ENCODE data around the gene APEH.

The APEH gene

DNA sequence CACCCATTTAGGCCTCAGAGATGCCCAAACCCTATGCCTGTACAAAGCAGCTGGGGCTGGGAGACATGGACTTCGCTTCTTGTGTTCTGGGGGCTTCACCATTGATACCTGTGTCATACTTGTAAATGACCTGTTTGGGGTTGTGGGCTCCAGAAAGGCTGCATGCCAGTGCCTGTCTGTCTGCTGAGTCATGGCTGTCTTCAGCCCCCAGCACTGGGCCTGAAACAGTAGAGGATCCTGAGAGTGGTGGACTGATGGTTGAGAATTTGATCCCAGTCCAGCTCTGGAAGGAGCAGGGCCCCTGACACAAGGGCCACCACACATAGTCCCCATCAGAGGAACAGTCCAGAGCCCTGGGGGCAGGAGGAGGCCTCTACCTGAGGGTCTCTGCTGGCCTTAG is 24.6 kb upstream of the APEH start:
- FAIRE-seq, result no peak

DNA sequence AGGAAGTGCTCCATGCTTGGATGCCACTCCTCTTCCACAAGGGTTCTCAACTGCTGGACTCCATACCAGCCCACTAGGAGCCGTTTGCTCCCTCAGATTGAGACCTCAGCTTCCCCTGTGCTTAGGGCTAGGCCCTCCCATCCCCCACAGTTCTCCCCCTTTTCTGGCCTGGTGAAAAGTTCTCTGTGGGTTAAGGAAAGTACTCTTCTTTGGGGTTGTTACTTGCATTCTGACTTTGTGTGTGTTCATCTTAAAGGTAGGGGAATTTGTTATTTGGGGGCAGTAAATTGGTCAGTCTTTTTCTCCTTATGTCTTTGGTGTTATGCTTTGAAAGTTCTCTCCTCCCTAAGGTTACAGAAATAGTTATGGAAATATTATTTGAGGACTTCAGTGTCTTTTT is 24.0 kb upstream of the APEH start:
- FAIRE-seq, result no peak
- no peak for DNase-seq (ENCODE audit: extremely low spot score, insufficient read length, low read depth)

More for the DNA sequence above, 24.6 kb upstream of the APEH start:
- DNase-seq (ENCODE audit: extremely low spot score, insufficient read length, low read depth), result no peak

DNA sequence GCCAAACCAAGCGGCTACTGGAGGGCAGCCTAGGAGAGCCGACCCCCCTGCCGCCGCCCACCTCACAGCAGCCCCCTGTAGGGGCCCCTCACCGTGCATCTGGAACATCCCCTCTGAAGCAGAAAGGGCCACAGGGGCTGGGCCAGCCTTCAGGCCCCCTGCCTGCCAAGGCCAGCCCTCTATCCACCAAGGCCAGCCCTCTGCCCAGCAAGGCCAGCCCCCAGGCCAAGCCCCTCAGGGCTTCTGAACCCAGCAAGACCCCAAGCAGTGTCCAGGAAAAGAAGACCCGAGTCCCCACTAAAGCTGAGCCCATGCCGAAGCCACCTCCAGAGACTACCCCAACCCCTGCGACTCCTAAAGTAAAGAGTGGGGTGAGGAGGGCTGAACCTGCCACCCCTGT is 23.5 kb upstream of the APEH start:
- FAIRE-seq (no peak), DNase-seq (ENCODE audit: extremely low spot score, insufficient read length, low read depth) (no peak)

DNA sequence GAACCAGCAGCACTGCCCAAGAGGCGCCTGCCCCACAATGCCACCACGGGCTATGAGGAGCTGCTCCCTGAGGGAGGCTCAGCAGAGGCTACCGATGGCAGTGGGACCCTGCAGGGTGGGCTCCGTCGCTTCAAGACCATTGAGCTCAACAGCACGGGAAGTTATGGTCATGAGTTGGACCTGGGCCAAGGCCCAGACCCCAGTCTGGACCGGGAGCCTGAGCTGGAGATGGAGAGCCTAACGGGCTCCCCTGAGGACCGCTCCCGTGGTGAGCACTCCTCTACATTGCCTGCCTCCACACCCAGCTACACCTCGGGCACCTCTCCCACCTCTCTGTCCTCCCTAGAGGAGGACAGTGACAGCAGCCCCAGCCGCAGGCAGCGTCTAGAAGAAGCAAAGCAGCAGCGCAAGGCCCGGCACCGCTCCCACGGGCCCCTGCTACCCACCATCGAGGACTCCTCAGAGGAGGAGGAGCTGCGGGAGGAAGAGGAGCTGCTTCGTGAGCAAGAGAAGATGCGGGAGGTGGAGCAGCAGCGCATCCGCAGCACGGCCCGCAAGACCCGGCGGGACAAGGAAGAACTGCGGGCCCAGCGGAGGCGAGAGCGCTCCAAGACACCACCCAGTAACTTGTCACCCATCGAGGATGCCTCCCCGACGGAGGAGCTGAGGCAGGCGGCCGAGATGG is 21.8 kb upstream of the APEH start:
- FAIRE-seq, result no peak
- DNase-seq (ENCODE audit: extremely low spot score, insufficient read length, low read depth), result no peak

DNA sequence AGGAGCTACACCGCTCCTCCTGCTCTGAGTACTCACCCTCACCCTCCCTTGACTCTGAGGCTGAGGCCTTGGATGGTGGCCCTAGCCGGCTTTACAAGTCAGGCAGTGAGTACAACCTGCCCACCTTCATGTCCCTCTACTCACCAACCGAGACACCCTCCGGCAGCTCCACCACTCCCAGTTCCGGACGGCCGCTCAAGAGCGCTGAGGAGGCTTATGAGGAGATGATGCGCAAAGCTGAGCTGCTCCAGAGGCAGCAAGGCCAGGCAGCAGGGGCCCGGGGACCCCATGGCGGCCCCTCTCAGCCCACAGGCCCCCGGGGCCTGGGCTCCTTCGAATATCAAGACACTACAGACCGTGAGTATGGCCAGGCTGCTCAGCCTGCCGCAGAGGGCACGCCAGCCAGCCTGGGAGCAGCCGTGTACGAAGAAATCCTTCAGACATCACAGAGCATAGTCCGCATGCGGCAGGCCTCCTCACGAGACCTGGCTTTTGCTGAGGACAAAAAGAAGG is 21.2 kb upstream of the APEH start:
- DNase-seq (ENCODE audit: extremely low spot score, insufficient read length, low read depth) (no peak), FAIRE-seq (no peak)

DNA sequence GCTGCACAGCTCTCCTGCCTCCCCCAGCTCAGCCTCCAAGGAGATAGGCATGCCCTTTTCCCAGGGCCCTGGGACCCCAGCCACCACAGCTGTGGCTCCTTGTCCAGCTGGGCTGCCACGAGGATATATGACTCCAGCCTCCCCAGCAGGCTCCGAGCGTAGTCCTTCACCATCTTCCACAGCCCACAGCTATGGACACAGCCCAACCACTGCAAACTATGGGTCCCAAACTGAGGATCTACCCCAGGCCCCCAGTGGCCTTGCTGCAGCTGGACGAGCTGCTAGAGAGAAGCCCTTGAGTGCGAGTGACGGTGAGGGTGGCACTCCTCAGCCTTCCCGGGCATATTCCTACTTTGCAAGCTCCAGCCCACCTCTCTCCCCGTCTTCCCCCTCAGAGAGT is 20.5 kb upstream of the APEH start:
- DNase-seq (ENCODE audit: extremely low spot score, insufficient read length, low read depth), result no peak

DNA sequence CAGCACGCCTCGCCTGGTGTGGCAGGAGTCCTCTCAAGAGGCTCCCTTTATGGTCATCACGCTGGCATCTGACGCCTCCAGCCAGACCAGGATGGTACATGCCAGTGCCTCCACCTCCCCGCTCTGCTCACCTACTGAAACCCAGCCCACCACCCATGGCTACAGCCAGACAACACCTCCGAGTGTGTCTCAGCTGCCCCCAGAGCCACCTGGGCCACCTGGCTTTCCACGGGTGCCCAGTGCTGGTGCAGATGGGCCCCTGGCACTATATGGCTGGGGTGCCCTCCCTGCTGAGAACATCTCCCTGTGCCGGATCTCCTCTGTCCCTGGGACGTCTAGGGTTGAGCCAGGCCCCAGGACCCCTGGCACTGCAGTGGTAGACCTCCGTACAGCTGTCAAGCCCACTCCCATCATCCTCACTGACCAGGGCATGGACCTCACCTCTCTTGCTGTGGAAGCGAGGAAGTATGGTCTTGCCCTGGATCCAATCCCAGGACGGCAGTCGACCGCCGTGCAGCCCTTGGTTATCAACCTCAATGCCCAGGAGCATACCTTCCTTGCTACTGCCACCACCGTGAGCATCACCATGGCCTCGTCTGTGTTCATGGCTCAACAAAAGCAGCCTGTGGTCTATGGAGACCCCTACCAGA is 19.9 kb upstream of the APEH start:
- no peak for FAIRE-seq
- no peak for DNase-seq (ENCODE audit: extremely low spot score, insufficient read length, low read depth)

More for the DNA sequence above, 20.5 kb upstream of the APEH start:
- no peak for FAIRE-seq

DNA sequence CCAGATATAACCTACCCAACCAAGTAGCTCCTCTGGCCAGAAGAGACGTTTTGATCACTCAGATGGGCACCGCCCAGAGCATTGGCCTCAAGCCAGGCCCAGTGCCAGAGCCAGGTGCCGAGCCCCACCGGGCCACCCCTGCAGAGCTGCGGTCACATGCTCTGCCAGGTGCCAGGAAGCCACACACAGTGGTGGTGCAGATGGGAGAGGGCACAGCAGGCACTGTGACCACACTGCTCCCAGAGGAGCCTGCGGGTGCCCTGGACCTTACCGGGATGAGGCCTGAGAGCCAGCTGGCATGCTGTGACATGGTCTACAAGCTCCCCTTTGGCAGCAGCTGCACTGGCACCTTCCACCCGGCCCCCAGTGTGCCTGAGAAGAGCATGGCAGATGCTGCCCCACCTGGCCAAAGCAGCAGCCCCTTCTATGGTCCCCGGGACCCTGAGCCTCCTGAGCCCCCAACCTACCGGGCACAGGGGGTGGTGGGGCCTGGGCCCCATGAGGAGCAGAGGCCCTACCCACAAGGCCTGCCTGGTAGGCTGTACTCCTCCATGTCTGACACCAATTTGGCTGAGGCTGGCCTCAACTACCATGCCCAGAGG is 19.1 kb upstream of the APEH start:
- no peak for FAIRE-seq
- no peak for DNase-seq (ENCODE audit: extremely low spot score, insufficient read length, low read depth)

DNA sequence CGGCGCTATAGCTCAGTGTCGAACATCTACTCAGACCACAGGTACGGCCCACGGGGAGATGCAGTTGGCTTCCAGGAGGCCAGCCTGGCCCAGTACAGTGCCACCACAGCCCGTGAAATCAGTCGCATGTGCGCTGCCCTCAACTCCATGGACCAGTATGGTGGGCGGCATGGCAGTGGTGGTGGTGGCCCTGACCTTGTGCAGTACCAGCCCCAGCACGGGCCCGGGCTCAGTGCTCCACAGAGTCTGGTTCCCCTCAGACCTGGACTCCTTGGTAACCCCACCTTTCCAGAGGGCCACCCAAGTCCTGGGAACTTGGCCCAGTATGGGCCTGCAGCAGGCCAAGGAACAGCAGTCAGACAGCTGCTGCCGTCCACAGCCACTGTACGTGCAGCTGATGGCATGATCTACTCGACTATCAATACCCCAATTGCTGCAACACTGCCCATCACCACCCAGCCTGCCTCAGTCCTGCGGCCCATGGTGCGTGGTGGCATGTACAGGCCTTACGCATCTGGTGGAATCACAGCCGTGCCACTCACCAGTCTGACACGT is 18.3 kb upstream of the APEH start:
- no peak for FAIRE-seq

DNA sequence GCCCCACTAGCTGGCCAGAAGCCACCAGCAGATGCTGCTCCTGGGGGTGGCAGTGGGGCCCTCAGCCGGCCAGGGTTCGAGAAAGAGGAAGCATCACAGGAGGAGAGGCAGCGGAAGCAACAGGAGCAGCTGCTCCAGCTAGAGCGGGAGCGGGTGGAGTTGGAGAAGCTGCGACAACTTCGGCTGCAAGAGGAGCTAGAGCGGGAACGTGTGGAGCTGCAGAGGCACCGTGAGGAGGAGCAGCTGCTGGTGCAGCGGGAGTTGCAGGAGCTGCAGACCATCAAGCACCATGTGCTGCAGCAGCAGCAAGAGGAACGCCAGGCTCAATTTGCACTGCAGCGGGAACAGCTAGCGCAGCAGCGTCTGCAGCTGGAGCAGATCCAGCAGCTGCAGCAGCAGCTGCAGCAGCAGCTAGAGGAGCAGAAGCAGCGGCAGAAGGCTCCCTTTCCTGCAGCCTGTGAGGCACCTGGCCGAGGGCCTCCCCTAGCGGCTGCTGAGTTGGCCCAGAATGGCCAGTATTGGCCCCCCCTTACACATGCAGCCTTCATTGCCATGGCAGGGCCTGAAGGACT is 17.5 kb upstream of the APEH start:
- FAIRE-seq, result no peak
- DNase-seq (ENCODE audit: extremely low spot score, insufficient read length, low read depth), result no peak

More for the DNA sequence above, 18.3 kb upstream of the APEH start:
- no peak for DNase-seq (ENCODE audit: extremely low spot score, insufficient read length, low read depth)

DNA sequence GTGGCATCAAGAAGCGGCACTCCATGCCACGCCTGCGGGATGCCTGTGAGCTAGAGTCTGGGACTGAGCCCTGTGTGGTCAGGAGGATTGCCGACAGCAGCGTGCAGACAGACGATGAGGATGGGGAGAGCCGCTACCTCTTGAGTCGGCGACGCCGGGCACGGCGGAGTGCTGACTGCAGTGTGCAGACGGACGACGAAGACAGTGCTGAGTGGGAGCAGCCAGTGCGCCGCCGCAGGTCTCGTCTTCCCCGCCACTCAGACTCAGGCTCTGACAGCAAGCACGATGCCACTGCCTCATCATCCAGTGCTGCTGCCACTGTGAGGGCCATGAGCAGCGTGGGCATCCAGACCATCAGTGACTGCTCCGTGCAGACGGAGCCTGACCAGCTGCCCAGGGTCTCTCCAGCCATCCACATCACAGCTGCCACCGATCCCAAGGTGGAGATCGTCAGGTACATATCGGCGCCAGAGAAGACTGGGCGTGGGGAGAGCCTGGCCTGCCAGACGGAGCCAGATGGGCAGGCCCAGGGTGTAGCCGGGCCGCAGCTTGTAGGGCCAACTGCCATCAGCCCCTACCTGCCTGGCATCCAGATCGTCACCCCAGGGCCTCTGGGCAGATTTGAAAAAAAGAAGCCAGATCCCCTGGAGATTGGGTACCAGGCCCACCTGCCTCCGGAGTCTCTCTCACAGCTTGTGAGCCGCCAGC is 16.8 kb upstream of the APEH start:
- no peak for DNase-seq (ENCODE audit: extremely low spot score, insufficient read length, low read depth)
- no peak for FAIRE-seq

DNA sequence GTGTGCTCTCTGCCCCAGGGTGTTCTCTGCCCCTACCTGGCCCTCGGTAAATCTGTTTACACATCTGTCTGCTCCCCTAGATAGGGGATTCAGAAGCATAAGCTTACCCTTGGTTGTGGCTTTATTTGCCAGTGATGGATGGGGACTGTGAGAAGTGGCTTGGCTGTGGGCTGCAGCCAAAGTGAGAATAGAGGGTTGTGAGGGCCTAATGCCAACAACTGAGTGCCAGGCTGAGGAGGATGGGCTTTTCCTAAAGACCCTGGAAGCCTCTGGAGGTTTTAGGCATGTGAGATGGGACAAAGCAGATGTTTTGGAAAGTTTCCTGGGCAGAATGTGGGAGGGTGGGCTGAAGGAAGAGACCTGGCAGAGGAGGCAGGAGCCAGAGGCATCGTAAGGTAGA is 15.4 kb upstream of the APEH start:
- no peak for FAIRE-seq
- no peak for DNase-seq (ENCODE audit: extremely low spot score, insufficient read length, low read depth)

DNA sequence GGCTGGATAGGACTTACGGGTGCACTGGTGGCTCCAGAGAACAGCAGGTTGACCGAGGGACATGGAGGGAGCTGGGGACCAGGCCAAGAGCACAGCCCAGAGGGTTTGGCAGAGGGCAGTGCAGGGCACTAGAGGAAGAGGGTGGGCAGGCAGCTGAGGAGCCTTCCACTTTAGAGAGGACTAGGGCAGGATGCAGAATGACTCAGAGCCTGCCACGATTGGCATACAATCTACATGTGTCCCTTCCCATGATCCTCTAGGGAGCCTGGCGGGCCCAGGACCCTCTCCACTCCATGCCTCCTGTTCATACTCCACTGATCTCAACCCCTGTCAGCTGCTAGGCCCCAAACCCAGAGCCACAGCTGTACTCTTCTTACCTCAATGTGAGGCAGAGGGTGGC is 14.4 kb upstream of the APEH start:
- FAIRE-seq, result no peak
- no peak for DNase-seq (ENCODE audit: extremely low spot score, insufficient read length, low read depth)

DNA sequence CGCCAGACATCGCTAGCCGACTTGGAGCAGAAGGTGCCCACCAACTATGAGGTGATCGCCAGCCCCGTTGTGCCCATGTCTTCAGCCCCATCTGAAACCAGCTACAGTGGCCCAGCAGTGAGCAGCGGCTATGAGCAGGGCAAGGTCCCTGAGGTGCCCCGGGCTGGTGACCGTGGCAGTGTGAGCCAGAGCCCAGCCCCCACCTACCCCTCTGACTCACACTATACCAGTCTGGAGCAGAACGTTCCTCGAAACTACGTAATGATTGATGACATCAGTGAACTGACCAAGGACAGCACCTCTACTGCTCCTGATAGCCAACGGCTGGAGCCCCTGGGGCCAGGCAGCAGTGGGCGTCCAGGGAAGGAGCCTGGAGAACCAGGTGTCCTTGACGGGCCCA is 12.9 kb upstream of the APEH start:
- FAIRE-seq, result no peak
- no peak for DNase-seq (ENCODE audit: extremely low spot score, insufficient read length, low read depth)

DNA sequence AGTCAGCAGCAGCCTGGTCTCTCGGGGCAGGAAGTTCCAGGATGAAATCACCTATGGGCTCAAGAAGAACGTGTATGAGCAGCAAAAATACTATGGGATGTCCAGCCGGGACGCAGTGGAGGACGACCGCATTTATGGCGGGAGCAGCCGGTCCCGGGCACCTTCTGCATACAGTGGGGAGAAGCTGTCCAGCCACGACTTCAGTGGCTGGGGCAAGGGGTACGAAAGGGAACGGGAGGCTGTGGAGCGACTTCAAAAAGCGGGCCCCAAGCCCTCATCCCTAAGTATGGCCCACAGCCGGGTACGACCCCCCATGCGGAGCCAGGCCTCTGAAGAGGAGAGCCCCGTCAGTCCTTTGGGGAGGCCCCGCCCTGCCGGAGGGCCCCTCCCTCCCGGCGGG is 12.1 kb upstream of the APEH start:
- DNase-seq (ENCODE audit: extremely low spot score, insufficient read length, low read depth) (no peak), FAIRE-seq (no peak)

DNA sequence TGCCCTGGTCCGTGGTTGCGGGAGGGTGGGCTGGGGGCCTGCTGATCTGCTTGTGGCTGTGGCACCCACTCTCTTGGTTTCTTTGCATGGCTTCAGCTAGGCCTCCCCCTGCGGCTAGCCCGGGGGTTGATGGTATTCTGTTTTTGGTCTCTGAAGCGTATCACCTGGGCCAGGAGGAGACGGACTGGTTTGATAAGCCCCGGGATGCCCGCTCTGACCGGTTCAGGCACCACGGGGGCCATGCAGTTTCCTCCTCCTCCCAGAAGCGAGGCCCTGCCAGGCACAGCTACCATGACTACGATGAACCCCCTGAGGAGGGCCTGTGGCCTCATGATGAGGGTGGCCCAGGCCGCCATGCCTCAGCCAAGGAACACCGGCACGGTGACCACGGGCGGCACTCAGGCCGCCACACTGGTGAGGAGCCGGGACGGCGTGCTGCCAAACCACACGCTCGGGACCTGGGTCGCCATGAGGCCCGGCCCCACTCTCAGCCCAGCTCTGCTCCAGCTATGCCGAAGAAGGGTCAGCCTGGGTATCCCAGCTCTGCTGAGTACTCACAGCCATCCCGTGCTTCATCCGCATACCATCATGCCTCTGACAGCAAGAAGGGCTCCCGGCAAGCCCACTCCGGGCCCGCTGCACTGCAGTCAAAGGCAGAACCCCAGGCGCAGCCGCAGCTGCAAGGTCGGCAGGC is 11.3 kb upstream of the APEH start:
- no peak for DNase-seq (ENCODE audit: extremely low spot score, insufficient read length, low read depth)

DNA sequence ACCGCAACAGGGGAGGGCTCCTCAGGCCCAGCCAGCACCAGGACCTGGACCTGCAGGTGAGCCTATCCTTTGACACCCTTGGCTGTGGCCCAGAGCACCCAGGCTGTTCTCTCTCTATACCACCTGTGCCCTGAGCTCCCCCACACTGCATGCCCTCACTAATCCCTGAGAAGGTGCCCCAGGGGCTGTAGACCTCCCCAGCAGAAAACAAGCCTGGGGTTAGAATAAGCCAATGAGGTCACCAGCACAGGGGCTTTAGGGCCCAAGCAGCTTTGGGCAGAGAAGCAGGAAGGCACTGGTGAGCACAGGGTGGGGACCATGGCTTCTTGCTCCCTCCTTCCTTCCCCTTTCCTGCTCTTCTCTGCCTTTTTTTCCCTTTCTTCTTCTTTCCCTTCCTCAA is 10.3 kb upstream of the APEH start:
- DNase-seq (ENCODE audit: extremely low spot score, insufficient read length, low read depth) (no peak), FAIRE-seq (no peak)

More for the DNA sequence above, 11.3 kb upstream of the APEH start:
- no peak for FAIRE-seq

DNA sequence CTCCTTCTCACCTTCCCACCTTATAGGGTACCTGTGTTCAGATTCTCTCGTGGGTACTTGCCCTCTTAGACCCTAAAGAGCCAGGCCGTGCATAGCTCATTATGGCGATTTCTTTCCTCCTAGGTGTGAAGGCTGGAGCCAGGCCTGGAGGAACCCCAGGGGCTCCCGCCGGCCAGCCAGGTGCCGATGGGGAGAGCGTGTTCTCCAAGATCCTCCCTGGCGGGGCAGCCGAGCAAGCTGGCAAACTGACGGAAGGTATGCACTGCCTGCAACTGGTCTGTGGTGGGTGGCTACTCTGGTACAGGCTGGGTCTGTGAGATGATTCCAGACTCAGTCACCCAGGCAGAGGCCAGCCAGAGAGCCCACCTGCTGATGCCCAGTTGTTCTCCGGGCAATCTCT is 9.9 kb upstream of the APEH start:
- FAIRE-seq (no peak), DNase-seq (ENCODE audit: extremely low spot score, insufficient read length, low read depth) (no peak)

DNA sequence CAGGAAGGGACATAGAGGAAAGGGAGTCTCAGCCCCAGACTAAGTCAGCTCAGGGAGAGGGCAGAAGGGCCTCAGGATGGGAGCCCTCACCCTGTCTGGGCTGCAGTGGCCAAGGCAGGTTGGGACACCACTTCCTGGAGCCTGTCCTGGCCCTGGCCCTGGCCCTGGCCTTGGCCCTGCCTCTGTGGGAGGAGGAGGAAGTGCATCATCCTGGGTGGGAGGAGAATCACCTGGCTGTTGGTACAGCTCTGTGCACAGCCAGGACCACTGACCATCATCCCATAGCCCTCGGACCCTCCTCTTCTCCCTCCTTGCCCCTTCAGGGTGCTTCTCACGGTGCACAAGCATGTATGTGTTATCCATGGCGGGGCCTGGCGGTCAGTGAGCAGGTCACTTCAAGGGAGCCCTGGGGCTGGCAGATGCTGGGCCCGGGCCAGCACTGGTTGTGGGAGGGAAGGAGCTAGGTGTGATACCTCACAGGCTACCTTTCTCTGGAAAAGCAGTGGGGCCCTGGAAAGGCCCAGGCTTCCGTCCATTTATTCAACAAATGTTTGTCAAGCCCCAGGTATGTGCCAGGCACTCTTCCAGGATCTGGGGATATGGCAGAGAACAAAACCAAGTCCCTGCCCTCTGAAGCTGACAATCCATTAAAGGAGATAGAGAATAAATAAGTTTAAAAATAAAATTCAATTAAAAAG is 8.2 kb upstream of the APEH start:
- no peak for DNase-seq (ENCODE audit: extremely low spot score, insufficient read length, low read depth)
- FAIRE-seq, result no peak

Data from GM18507 (cell line).